OCI-LY3 (cell line): ENCODE data around the gene DUSP1.

ENCODE experiments used
- H2AFZ ChIP-seq: fragments of 200-600, 300-600 bp; shearing (Covaris generic); 2 replicates; pipeline ENCODE4 v1.6.0; 2014; ENCODE audit warnings: antibody characterized with exemption, low read depth, low read length
- H3K27ac ChIP-seq: fragments of 200-600, 300-600 bp; sonication (generic); 2 replicates; pipeline ENCODE4 v1.5.1; 2014; ENCODE audit warnings: mild to moderate bottlenecking, low read length, moderate library complexity, mixed read lengths
- H3K27me3 ChIP-seq: fragments of 200-600, 300-600 bp; sonication (generic); 2 replicates; pipeline ENCODE4 v1.6.1; 2014; ENCODE audit warnings: low read depth, low read length, mixed read lengths
- H3K36me3 ChIP-seq: fragments of 200-600, 300-600 bp; sonication (generic); replicated peaks from 2 replicates; pipeline ENCODE3; 2014; ENCODE audit warnings: low read depth, low read length, mixed read lengths
- H3K4me1 ChIP-seq: fragments of 300-600, 200-600 bp; sonication (generic); 2 replicates; pipeline ENCODE4 v1.6.1; 2014; ENCODE audit warnings: low read length, mixed read lengths
- H3K4me2 ChIP-seq: fragments of 200-600, 300-600 bp; sonication (generic); 2 replicates; pipeline ENCODE4 v1.6.1; 2014; ENCODE audit warnings: low read length, mixed read lengths
- H3K4me3 ChIP-seq: fragments of 300-600, 200-600 bp; sonication (generic); 2 replicates; pipeline ENCODE4 v1.5.1; 2014; ENCODE audit warnings: antibody characterized with exemption, mild to moderate bottlenecking, low read length, moderate library complexity
- H3K79me2 ChIP-seq: fragments of 300-600, 200-600 bp; shearing (Covaris generic); 2 replicates; pipeline ENCODE4 v1.6.1; 2014; ENCODE audit warnings: mild to moderate bottlenecking, low read length, mixed read lengths
- H3K9ac ChIP-seq: fragments of 300-600, 200-600 bp; shearing (Covaris generic); 2 replicates; pipeline ENCODE4 v1.6.0; 2014; ENCODE audit warnings: mild to moderate bottlenecking, low read length, moderate library complexity
- H3K9me3 ChIP-seq: fragments of 200-600, 300-600 bp; shearing (Covaris generic); 2 replicates; pipeline ENCODE4 v1.6.1; 2014; ENCODE audit warnings: low read length, mixed read lengths; ENCODE audit not compliant: insufficient read depth
- H4K20me1 ChIP-seq: fragments of 200-600, 300-600 bp; sonication (generic); 2 replicates; pipeline ENCODE4 v1.6.1; 2016; ENCODE audit warnings: low read length, mixed read lengths; ENCODE audit not compliant: insufficient read depth
- EZH2phosphoT487 ChIP-seq: fragments of 200-600 bp; shearing (Covaris generic); IDR thresholded peaks from 2 replicates; pipeline ENCODE4 v1.6.1; 2018; ENCODE audit warnings: antibody characterized with exemption, mixed run types, low read depth
- TF ChIP-seq, protein P1 (sequence below): fragments of 200-600, 300-600 bp; sonication (generic); IDR thresholded peaks from 2 replicates; pipeline ENCODE4 v1.5.1; 2014; ENCODE audit warnings: antibody characterized with exemption, low read length, low read depth

DUSP1 gene

DNA sequence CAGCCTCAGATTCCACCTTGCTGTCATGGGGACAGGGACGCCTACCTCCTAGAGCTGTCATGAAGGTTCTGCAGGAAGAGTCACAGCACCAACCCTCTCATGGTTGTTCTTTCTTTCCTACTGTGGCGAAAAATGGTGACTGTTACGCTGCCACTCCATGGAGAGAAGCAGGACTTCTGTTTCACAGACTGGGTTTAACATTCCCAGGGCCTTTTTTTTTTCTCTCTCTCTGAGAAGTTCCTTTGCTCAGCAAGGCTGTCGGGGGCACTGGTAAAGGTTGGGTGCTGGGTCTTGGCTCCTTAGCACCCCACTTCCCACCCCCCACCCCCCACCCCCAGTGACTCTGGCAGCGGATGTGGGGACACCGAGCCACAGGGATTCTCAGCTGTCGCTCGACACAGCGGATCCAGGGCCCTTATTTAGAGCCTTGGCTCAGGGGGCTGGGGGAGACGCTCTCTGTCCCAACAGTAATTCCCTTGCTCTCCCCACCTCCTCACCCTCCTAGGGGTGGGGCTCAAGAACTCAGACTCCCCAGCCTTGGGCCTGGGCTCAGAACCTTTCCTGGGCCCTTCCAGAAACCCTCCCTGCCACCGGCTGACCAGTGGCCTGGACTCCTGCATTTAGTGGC lies 34.4 kb downstream of the DUSP1 start:
- Histone ChIP-seq H3K27me3 (peaks cover 5% of the 10 kb centered on the region; the same call in 1 of the 2 replicates), H3K4me3 (no peak overlapping the region), H3K36me3 (no peaks in the 10 kb centered on the region), H3K9me3 (no peaks in the 10 kb centered on the region), H3K79me2 (no peaks in the 10 kb centered on the region), H3K27ac (no peak overlapping the region), H2AFZ (no peak overlapping the region), H3K4me1 (no peaks in the 10 kb centered on the region), H4K20me1 (no peaks in the 10 kb centered on the region), H3K4me2 (no peak overlapping the region), H3K9ac (no peak overlapping the region)
- TF ChIP-seq, protein P1, sequence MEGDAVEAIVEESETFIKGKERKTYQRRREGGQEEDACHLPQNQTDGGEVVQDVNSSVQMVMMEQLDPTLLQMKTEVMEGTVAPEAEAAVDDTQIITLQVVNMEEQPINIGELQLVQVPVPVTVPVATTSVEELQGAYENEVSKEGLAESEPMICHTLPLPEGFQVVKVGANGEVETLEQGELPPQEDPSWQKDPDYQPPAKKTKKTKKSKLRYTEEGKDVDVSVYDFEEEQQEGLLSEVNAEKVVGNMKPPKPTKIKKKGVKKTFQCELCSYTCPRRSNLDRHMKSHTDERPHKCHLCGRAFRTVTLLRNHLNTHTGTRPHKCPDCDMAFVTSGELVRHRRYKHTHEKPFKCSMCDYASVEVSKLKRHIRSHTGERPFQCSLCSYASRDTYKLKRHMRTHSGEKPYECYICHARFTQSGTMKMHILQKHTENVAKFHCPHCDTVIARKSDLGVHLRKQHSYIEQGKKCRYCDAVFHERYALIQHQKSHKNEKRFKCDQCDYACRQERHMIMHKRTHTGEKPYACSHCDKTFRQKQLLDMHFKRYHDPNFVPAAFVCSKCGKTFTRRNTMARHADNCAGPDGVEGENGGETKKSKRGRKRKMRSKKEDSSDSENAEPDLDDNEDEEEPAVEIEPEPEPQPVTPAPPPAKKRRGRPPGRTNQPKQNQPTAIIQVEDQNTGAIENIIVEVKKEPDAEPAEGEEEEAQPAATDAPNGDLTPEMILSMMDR: no peak
- TF ChIP-seq EZH2phosphoT487: no peak

DNA sequence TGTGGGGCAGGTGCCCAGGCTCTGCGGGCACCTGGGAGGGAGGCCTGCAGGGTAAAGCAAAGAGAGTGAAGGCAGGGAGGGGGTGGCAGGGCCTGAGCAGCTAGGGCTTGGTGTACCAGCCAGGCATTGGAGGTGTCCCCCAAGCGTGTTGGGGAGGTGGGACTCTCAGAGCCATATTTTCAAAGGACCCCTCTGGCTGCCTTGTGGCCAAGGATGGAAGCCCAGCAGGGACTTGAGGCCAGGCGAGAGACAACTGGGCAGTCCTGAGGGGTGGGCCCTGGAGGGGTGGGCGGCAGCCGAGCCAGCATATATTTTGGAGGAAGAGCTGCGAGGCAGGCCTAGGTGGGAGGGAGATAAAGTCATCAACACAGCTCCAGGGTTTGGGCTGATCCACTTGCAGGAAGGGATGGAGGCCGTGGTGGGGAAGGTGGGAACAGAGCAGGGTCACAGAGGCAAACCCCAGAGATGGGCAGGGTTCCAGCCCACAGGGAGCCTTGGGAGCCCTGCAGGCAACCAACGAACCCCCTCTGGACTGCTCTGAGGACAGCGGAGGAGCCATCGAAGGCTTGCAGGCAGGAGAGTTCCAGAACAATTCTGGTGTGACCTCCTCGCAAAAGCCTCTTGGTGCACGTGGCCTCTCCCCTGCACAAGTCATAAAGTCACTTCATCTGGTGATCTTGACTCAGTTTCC lies 35.7 kb downstream of the DUSP1 start:
- H2AFZ ChIP-seq: no peak overlapping the region
- no peaks in the 10 kb centered on the region for H3K9me3 ChIP-seq
- H3K4me1 ChIP-seq: no peaks in the 10 kb centered on the region
- no peak overlapping the region for H3K4me3 ChIP-seq
- H3K27ac ChIP-seq: no peak overlapping the region
- no peak overlapping the region for H3K9ac ChIP-seq
- TF ChIP-seq, protein P1: no peak
- no peak for TF ChIP-seq EZH2phosphoT487
- no peaks in the 10 kb centered on the region for H3K36me3 ChIP-seq
- no peak overlapping the region for H3K4me2 ChIP-seq
- H4K20me1 ChIP-seq: no peaks in the 10 kb centered on the region
- H3K27me3 ChIP-seq: peaks cover 8% of the 10 kb centered on the region; the same call in 1 of the 2 replicates
- no peaks in the 10 kb centered on the region for H3K79me2 ChIP-seq

DNA sequence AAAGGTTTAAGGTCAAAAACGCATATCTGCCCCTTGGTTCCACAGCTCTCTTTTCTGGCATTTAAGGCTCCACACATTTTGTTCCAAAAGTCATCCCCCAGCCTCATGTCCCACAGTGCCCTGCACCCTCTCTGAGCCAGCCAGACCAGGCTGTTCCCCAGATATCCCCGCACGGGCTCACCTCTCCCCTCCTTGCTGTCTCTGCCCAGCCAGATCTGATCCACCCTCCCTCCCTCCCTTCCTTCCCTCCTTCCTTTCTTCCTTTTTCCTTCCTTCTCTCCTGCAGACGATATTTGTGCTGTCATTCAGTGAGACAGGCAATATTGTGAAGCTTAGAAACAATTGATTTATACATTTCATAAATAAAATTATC lies 37.0 kb downstream of the DUSP1 start:
- Histone ChIP-seq H3K36me3 (no peaks in the 10 kb centered on the region), H3K4me3 (no peak overlapping the region), H2AFZ (no peak overlapping the region), H3K9ac (no peak overlapping the region), H3K9me3 (no peaks in the 10 kb centered on the region), H3K27me3 (peaks cover 8% of the 10 kb centered on the region; the same call in 1 of the 2 replicates), H3K79me2 (no peaks in the 10 kb centered on the region), H3K27ac (no peak overlapping the region), H3K4me1 (no peaks in the 10 kb centered on the region), H4K20me1 (no peaks in the 10 kb centered on the region), H3K4me2 (no peak overlapping the region)
- TF ChIP-seq EZH2phosphoT487: no peak
- TF ChIP-seq, protein P1: no peak

DNA sequence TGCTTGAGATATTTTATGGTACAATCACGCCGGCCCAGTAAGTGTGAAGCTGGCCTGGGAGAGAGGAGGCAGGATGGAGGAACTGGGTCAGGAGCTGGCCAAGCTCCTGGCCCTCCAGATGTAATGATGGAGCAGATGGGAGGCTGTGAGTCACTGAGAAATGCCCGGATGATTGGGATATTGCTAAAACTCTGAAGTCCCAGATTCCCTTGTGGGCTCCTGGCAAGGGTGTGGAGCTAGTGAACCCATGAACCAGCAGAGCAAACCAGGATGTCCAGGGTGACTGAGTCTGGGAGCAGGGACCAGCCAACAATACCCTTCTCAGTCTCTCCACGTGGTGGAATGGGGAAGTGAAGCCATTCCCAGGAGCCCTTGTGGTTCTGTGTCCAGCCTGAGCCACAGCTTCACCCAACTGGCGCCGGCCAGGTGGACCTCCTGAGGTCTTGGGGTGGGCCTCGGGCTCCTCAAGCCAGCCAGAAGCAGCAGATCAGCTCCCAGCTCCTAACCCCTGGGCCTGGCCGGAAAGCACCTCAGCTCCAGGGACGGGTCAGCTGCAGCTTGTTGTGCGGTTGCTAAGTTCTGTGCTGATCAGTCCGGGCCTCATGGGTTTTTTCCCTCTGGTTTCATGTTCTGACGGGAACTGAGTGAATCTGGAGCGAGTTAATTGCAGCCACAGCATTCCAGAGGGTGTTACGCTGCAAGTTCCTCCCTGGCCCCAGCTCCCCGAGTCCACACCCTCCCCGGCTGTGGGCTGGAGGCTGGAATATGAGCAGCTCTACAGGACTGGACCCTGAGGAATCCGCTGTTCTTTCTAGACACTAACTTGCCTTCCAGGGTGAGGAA lies 37.6 kb downstream of the DUSP1 start:
- H3K79me2 ChIP-seq: no peaks in the 10 kb centered on the region
- peaks cover 8% of the 10 kb centered on the region; the same call in 1 of the 2 replicates for H3K27me3 ChIP-seq
- H3K4me3 ChIP-seq: no peak overlapping the region
- no peaks in the 10 kb centered on the region for H3K36me3 ChIP-seq
- H3K9me3 ChIP-seq: no peaks in the 10 kb centered on the region
- no peak overlapping the region for H2AFZ ChIP-seq
- no peaks in the 10 kb centered on the region for H4K20me1 ChIP-seq
- H3K9ac ChIP-seq: no peak overlapping the region
- no peak overlapping the region for H3K27ac ChIP-seq
- TF ChIP-seq EZH2phosphoT487: no peak
- TF ChIP-seq, protein P1: no peak
- no peak overlapping the region for H3K4me2 ChIP-seq
- H3K4me1 ChIP-seq: no peaks in the 10 kb centered on the region
